Stimulated activated CD4-positive, alpha-beta T cell treated with anti-CD3 and anti-CD28 coated beads, Interleukin-12 subunit alpha, Interleukin-12 subunit beta, amount 100 ng/mL, for 24 hours (primary cell): ENCODE measurements around the gene GORASP1.

Experiments
- DNase-seq, 2 experiments: peaks; one replicate each; pipeline ENCODE4 v3.0.0-alpha.2; 2020; ENCODE audit warnings: low read depth in 2 of 2

GORASP1 gene

GRCh38 chr3:39125841-39126500 is 18.5 kb upstream of the GORASP1 start:
- no peak for DNase-seq

GRCh38 chr3:39124876-39125840 is 17.7 kb upstream of the GORASP1 start:
- no peak for DNase-seq

DNA sequence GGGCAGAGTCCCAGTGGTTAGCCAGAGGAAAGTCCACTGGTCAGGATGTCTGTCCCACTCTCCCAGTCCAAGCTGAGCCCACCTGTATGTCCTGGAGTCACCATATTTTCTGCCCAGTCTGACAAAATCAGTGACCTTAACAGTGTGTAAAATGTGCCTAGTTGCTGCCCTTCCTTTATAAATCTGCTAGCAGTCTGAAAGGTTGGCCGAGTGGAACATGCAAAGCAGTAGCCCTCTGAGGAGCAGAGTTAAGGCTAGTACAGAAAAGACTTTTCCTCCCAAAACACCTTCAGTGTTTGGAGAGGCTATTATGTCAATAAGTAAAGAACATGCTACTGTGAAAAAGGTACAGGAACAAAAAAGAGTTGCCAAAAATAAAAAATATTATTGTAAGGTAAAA is 15.4 kb upstream of the GORASP1 start:
- DNase-seq = no peak

- DNase-seq = no peak
Observed at GRCh38 chr3:39121621-39122020, 14.2 kb upstream of the GORASP1 start.

GRCh38 chr3:39118931-39119660 is 11.7 kb upstream of the GORASP1 start:
- DNase-seq = no peak

GRCh38 chr3:39118079-39118478 is 10.7 kb upstream of the GORASP1 start:
- DNase-seq = no peak

- DNase-seq = no peak
Observed at GRCh38 chr3:39115870-39116269, 8.4 kb upstream of the GORASP1 start.

DNA sequence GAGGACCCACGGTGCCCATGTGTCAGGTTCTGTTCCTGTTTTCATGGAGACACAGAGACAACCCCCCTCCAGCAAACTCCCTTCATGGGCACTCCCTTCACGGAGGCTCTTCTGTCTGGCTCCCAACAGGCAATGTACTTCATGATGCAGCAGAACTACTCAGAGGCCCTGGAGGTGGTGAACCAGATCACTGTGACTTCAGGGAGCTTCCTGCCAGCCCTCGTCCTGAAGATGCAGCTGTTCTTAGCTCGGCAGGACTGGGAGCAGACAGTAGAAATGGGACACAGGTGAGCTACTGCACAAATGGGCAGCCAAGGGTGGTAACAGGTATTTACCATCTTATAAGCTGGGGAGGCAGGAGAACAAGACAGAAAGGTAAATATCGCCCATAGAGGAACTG is 7.0 kb upstream of the GORASP1 start:
- no peak for DNase-seq

DNA sequence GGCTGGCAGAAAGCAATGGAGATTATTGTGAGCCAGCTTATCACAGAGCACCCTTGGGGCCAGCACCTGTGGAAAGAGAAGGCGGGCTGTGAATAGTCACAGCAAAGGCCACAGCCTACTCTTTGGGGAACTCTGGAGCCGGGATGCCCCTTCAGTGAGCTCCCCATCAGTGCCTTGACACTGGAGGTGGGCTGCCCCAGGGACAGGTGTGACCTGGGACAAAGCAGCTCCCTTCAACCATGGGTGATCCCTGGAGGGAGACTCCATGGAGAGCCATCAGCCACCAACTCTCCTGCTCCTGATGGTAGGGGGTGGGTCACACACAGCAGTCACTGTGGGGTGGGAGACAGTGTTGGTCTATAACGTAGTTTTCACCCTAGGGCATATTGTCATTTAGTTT is 5.9 kb upstream of the GORASP1 start:
- DNase-seq = no peak

GRCh38 chr3:39112535-39112934 is 5.1 kb upstream of the GORASP1 start:
- DNase-seq = no peak

DNA sequence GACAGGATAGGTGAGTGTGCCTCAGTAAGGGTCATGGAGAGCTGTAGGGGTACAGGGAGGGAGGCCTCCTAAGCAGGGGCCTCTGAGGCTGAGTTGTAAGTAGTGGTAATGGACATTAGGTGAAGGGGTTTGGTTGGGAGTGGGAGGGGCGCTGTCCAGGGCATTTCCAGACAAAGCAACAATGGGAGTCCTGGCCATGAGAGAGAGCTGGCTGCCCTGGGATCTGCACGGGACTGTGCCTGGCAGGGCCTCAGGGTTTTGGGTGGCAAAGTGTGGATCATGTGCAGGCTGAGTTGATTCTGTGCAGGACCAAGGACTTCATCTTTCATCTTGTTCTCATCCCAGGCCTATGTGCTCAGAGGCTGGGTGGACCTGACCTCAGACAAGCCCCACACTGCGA is 4.7 kb upstream of the GORASP1 start:
- DNase-seq = no peak

GRCh38 chr3:39110041-39110639 is 2.7 kb upstream of the GORASP1 start:
- no peak for DNase-seq

- no peak for DNase-seq
Observed at GRCh38 chr3:39109086-39109485, 1.7 kb upstream of the GORASP1 start.

- DNase-seq = no peak
Observed at GRCh38 chr3:39108200-39108710, 828 bp upstream of the GORASP1 start.

DNA sequence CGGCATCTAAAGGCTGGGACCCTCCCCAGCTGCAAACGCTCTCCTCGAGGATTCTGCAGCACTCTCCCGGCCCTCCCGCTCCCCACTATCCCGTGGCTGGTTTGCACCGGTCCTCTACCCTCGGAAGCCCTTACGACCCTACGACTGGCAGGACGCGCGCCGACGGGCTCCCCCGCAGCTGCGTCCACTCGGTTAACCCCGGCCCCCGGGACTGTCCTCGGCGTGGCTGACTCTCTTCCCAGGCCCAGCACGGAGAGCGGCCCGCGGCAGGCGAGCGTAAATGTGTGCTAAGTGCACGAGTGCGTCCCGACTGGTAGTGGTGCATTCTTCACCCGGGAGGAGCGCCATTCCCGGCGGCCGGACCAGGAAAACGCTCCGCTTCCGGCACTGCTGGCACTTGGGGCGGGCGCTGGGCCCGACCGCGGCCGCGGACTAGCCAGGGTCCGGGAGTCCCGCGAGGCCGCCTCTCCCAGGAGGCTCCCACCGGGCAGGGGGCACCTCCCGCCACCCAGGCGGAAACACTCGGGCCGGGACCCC is 508 bp downstream of the GORASP1 start:
- no peak for DNase-seq

- DNase-seq = no peak
Observed at GRCh38 chr3:39106281-39106811, 1.1 kb downstream of the GORASP1 start.

- DNase-seq = no peak
Observed at GRCh38 chr3:39105687-39106063, 1.8 kb downstream of the GORASP1 start.

GRCh38 chr3:39104961-39105686 is 2.3 kb downstream of the GORASP1 start:
- DNase-seq = no peak

DNA sequence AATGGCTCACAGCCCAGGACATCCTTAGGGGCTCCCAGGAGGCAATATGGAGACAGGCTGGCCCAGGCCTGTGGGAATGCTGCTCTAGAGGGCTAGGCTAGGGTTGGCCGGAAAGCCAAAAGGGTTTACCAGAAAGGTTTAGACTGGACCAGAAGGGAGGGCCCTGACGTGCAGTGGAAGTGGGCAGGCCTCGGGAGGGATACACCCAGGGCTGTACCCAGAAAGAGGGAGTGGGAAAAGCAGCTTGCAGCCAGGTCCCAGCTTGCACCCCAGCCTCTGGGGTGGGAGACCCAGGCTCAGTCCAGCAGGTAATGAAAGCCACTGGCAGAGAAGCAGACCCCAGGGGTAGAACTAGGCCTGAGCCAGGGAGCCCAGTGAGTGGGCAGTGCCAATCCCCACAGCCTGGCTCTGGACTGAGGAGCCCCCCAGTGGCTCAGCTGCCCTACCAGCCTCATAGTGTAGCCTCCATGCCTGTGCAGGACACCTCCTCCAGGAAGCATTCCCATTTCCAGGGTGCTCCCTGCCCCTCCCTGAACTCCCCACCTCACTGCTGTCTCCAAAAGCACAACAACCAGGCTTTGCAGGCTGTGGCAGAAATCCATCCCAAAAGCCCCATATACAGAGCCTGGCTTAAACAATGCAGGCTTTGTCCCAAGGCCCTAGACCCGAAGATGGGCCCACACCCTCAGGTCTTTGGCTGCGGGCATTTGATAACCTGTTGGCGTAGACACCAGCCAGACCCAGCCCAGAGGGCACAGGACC is 3.5 kb downstream of the GORASP1 start:
- DNase-seq = no peak

- DNase-seq = no peak
Observed at GRCh38 chr3:39103324-39103693, 4.1 kb downstream of the GORASP1 start.
